IPS-NIHi7 (cell line): Measurements from ENCODE around the gene FAHD2B.
"Not testable (repeated sequence)": the region's sequence is repeated elsewhere in the genome, so short reads cannot be mapped to it uniquely, and the experiment has no call there.

ENCODE experiments used
- DNase-seq: peaks from one replicate; pipeline ENCODE4 v3.0.0; 2012; ENCODE audit warnings: mixed read lengths; ENCODE audit errors: extremely low spot score

FAHD2B gene

GRCh38 chr2:97068074-97068473 lies 26.6 kb downstream of the FAHD2B start:
- DNase-seq, result no peak

DNA sequence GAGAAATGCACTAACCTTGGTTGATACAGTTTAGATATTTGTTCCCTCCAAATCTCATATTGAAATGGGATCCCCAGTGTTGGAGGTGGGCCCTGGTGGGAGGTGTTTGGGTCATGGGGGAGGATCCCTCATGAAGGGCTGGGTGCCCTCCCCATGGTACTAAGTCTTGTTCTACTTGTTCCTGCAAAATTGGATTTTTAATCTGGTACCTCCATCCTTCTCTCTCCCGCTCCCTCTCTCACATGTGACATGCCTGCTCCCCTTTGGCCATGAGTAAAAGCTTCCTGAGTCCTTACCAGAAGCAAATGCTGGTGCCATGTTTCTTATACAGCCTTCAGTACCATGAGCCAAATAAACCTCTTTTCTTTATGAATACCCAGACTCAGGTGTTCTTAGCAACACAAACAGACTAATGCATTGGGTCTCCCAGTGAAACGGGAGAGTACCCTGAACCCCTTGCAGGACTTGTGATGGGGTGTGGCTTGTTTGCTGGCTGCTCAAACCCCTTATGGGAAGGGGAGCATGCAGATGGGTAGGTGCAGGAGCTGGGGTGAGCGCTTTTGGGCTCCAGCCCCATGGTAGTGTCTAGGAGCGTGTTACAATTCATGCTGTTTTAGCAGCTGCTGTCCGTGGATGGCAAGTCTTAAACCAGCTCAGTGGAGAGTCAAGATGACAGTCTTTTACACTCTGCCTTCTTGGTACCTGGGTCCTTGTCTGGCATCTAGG lies 27.2 kb downstream of the FAHD2B start:
- DNase-seq, result no peak

DNA sequence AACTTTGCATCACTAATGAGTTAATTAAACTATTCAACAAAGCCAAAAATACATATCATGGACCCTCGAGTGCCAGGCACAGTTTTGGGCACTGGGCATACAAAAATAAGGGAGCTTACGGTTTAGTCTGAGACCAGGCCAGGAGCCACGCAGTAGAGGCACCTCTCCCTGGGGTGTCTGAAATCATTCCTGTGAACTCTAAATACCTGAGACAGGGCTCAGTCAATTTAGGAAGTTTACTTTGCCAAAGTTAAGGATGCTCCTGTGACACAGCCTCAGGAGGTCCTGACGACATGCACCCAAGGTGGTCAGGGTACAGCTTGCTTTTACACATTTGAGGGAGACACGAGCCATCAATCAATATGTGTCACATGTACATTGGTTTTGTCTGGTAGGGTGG lies 28.7 kb downstream of the FAHD2B start:
- DNase-seq, result not testable (repeated sequence)

GRCh38 chr2:97062020-97062419 lies 32.7 kb downstream of the FAHD2B start:
- DNase-seq, result not testable (repeated sequence)

- not testable (repeated sequence) for DNase-seq
Observed at GRCh38 chr2:97059782-97060181, 34.9 kb downstream of the FAHD2B start.

DNA sequence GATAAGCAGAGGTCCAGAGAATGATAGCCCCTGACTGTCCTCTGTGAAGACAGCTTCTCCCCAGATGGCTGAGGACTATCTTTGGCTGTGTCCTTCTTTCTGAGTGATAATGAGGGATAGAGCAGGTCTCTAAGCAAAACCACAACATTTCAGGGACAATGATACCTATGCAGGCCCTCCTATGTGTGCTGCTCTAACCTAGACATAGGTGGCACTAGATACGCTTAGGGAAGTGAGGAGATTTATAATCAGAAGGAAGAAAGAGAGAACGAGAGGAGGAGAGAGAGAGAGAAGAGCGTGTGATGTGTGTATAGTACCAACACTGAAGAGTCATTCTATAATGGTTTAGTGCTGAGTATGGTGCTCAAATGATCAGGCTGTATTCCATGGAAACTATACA lies 38.5 kb downstream of the FAHD2B start:
- not testable (repeated sequence) for DNase-seq

DNA sequence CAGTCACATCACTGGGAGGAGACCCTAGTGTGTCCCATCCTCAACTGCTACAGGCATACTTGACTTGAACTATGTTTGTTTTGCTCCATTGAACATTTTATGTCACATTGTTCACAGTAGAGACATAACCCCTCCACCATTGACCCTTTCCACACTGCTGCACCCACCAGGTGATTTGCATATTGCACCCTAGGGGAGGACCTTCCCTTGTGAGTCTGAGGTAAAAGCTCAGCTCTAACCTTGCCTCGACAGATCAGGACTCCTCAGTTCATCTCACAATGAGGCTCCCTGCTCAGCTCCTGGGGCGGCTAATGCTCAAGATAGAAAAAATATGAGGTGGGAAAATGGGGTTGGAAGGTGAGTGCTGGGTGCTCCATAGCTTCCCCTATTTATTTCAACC lies 44.6 kb downstream of the FAHD2B start:
- DNase-seq, result not testable (repeated sequence)

DNA sequence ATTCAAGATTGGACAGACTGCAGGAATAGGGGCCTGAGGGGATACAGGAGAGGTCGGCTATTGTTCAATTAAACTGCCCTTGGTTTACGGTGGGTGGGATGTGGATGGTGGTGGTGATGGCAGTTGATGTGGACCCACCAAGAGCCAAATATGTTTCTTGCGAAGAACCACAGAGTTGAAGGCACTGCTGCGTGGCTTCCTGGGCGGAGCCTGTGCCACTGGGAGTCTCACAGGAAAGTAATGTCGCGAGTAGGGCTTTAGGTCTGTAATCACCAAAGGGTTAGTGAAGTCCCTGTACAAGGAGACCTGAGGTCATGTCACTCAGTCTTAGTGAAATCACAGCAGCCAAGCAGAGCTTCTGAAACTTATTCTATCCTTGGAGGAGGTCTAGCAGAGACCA lies 46.2 kb downstream of the FAHD2B start:
- DNase-seq, result not testable (repeated sequence)

DNA sequence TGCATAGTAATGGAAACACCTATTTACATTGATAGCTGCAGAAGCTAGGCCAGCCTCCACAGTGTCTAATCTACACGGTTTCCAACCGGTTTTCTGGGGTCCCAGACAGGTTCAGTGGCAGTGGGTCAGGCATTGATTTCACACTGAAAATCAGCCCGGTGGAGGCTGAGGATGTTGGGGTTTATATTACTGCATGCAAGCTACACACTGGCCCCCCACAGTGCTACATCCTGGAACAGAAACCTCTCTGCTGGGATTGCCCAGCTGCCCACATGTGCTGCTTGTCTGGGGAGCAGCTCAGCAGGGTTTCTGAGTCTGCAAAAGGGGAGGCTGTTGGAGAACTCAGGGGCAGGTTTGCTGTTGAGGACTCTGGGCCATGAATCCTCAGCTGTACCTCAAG lies 48.0 kb downstream of the FAHD2B start:
- not testable (repeated sequence) for DNase-seq

GRCh38 chr2:97045895-97046499 lies 48.7 kb downstream of the FAHD2B start:
- DNase-seq, result not testable (repeated sequence)
